Gastroesophageal sphincter (tissue), 3 donors: ENCODE measurements around the gene MAN1C1.

Experiments used
- EP300 ChIP-seq: sonication (generic); formaldehyde crosslinking; IDR thresholded peaks from one replicate; pipeline ENCODE4 v1.6.1; 2017; ENCODE audit warnings: antibody characterized with exemption, mild to moderate bottlenecking
- POLR2A ChIP-seq, 2 donors: fragments of 450-650 bp; IDR thresholded peaks; one replicate each; pipeline ENCODE4 v1.6.1; 2017; ENCODE audit warnings: antibody characterized with exemption in 2 of 2, mild to moderate bottlenecking in 2 of 2, moderate library complexity in 1 of 2
- POLR2AphosphoS5 ChIP-seq: sonication (generic); formaldehyde crosslinking; IDR thresholded peaks from one replicate; pipeline ENCODE4 v1.6.1; 2017; ENCODE audit warnings: antibody characterized with exemption
- TF ChIP-seq, protein P1 (sequence below), 4 experiments: fragments of 200-600 bp in 2 of 4; fragments of 450-650 bp in 2 of 4; sonication (generic) in 1 of 4; IDR thresholded peaks; one replicate each; pipeline ENCODE4 v1.5.1; 2017 to 2019; ENCODE audit warnings: antibody characterized with exemption in 4 of 4, mild to moderate bottlenecking in 2 of 4, moderate library complexity in 2 of 4

DNA sequence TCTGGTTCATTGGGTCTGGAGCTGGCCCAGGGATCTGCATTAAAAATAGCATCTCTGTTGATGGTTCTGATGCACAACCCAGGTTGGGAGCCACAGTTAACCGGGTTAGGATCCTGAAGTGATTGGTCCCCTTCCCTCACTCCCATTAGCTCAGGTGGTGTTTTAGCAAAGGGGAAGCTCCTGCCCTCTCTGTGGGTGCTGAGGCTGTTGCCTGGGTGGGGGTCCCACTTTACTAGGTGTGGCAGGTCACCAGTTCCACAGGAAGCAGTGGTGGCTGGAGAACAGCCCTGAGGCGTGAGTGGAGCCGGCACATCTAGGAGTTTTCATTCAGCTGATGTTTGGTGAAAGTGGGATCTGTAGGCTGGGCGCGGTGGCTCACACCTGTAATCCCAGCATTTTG lies 86.5 kb downstream of the MAN1C1 start:
- TF ChIP-seq, protein P1, sequence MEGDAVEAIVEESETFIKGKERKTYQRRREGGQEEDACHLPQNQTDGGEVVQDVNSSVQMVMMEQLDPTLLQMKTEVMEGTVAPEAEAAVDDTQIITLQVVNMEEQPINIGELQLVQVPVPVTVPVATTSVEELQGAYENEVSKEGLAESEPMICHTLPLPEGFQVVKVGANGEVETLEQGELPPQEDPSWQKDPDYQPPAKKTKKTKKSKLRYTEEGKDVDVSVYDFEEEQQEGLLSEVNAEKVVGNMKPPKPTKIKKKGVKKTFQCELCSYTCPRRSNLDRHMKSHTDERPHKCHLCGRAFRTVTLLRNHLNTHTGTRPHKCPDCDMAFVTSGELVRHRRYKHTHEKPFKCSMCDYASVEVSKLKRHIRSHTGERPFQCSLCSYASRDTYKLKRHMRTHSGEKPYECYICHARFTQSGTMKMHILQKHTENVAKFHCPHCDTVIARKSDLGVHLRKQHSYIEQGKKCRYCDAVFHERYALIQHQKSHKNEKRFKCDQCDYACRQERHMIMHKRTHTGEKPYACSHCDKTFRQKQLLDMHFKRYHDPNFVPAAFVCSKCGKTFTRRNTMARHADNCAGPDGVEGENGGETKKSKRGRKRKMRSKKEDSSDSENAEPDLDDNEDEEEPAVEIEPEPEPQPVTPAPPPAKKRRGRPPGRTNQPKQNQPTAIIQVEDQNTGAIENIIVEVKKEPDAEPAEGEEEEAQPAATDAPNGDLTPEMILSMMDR (IDR thresholded peaks at IDR 0.05) = no peak
- TF ChIP-seq POLR2A (IDR thresholded peaks at IDR 0.05) = no peak
- TF ChIP-seq POLR2AphosphoS5 = no peak
- no peak for TF ChIP-seq EP300
